DMS114 treated with DMSO at 0.1 percent for 48 hours (cell line): ENCODE results near the gene RBMS3.

Source experiments
- DNase-seq: peaks from one replicate; lab custom pipeline; 2025; ENCODE audit not compliant: unreplicated experiment; lab: John Stamatoyannopoulos, UW

The RBMS3 gene

DNA sequence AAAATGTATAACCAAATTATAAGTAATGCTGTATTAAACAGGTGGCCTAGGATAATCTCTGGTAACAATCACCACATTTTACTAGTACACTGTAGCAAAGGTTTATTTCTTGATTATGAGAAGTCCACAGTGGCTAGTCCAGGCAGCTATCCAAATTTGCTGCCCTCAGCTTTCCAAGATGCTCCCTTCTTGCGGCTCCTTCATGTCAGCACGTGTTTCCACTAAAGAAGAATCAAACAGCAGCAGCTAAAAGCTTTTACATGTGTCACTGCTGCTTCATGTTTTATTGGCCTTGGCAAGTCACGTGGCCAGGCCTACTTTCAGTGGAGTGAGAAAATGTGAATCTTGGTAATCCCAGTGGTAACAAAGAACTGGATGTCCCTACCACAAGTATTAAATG, 5.6 kb upstream of the RBMS3 start:
- DNase-seq = no peak

DNA sequence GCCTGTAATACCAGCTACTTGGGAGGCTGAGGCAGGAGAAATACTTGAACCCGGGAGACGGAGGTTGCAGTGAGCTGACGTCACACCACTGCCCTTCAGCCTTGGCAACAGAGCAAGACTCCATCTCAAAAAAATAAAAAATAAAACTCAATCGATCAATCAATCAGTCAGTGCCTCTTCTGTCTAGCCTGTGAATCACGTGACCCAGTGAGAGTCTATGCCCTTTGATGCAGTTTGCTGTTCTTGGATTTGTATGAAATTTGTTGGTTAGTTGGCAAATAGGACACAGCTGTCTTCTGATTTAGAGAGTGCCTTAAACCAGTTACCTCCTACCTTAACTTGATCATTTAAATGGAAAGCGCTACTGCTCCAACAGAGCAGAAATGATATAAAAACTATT, 3.6 kb upstream of the RBMS3 start:
- DNase-seq = no peak

DNA sequence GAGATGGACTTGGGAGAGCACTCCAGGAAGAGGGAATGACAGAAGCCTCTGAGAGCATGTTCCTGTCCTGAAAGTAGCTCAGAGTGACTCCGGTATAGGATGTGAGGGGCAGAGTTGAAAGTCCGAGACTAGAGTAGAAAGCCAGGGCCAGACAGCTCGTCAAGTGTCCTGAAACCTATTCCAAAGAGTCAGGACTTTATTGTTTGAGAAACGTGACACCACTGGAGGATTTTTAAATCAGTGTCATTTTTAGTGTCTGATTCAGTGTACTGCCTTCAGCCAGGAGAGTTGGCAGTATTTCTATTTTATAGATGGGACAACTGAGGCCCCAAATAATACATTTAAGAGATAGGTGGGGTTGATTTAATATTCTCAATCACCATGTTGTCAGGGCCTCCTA, 1.6 kb upstream of the RBMS3 start:
- DNase-seq = no peak

DNA sequence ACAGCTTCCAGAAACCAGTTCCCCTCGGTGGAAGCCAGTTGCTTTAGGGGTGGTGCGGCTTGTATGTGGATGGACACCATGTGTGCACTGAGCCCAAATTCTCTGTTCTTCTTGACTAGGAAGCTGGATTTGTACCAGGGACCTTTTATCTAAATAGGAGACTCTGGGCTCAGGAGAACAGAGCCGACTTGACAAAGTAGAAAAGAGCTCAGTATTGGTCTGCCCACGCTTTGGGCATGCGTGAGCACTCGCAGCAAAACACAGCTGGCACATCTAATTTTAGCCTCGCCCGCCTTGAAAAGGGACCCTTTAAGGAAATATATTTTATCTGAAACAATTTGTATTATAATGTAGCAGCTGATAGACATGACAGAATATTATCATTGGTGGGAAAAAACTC, 1.1 kb upstream of the RBMS3 start:
- no peak for DNase-seq

DNA sequence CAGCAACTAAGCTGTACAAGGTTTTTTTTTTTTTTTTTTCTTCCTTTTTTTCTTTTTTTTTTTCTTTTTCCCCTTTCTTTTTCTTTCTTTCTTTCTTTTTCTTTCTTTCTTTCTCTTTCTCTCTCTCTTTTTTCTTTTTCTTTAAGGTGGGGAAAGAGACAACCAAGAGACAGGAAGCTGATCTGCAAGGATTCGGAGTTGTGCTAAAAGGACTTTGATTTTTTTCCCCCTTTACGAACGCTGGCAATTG, 148 bp downstream of the RBMS3 start:
- no peak for DNase-seq

DNA sequence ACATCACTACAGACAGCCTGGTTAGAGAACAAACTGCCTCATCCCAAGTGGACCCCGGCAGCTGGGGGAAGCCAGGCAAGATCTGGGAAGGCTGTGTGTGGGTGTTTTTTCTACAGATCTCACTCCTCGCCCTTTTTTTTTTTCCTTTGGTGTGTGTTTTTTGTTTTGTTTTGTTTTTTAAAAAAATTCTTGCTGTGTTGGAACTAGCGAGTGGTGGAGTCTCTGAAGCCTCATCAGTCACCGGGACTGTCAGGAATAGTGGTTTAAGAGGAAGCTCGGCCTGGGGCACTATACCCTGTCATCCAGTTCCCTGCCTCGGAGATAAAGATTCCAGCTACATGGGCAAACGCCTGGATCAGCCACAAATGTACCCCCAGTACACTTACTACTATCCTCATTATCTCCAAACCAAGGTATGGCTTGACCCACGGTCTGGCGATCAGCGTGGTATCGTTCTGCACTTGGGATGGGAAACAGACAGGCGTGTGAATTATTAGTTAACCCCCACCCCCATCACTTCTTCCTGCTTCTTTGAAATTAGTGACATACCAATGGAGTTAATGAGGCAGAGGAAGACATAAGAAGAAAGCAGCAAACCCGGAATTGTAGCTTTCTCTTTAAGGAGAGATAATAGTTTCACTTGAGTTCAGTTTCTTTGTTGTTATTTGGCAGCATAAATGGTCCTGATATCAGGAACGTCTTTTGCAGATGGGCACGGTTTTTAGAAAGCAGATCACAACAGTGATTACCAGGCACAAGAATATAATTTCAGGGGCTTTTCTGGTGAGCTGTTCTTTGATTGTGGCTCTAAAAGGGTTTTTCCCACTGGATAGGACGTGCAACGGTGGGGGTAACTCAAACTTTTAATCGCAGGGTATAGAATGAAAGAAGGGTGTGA, 722 bp downstream of the RBMS3 start:
- no peak for DNase-seq

DNA sequence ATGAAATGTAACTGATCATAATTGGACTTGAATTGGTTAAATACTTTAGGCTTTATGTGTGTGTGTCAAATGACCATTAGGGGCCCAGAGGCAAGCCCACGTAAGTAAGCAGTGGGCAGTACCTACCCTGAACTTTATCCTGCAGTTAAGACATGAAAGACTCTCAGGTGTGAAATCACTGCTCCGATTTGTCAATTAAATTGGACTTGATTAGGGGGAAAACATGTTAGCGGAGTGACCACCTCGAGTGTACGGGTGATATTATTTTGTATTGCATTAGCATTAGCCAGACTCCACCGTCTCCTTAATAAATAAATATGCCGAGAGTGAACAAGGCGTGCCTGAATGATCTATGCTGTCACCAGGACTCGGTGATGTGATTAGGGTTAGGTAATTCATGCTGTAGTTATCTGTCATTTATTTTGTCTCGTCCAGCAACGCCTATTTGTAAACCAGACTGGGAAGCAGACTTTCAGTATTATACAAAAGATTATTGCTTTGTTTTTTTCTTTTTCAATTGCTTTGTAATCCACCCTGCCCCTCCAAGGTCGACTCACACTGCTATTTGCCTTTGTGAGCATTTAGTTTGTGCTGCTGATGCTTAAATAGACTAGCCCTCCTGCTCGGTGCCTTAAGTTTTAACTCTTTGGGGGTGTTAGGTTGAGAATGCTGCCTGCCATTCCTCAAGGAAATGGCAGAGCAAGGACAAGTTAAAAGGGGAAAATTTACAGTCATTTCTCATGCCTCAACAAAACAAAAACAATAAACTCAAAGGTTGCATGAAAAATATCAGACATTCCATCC, 1.8 kb downstream of the RBMS3 start:
- DNase-seq = no peak

DNA sequence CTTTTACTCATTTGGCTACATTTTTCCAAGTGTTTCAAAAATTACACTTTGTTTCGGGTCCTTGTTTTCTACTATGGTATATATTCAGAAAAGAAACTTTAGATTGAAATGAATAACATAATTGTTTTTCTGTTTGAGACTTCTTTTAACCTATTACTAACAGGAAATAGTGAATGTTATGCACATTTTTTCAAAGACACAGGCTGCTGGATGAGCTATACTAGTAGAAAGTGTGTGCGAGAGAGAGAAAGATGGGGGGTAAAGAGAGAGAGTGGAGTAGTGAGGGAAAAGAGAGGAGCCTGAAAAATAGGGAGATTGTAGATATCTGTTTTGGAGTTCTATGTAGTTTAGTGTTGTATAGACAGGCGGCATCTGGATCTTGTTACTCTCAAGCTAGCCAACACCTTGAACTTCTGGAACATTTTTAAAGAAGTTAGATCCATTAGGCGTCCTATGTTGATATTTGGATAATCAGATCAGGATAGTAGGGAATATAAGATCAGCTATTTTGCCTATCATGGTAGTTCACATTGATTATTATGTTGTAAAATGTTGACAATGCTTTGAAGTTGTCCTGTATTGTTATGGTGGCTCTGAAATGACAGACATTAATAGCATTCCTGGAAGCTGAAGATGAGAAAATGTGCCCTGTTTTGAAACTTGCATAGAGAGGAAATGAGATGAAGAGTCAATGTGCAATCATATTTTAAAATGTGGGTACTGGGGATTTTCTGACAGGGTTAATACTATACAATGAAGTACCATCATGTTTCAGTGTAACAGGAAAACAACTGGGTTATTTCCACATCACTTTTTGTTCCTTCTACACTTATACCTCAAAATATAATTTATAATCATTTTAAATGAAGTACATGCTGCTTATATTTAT, 2.6 kb downstream of the RBMS3 start:
- no peak for DNase-seq

DNA sequence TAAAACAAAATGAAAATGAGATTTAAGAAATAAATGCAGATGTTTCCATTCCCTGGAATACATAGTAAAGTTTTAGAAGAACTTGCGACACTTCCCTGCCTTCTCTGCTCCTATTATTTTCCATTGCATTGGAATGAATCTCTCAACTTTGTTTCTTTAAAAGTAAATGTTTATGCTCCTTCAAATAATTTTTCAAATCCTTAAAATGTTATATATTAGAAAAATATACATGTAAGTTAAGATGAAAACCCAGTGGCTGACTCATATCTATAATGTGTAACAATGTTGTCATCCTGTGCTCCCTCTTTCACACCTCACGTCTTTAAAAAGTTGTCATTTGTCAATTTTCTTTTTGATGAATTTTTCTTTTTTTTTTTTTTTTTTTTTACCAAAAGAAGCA, 3.6 kb downstream of the RBMS3 start:
- no peak for DNase-seq

DNA sequence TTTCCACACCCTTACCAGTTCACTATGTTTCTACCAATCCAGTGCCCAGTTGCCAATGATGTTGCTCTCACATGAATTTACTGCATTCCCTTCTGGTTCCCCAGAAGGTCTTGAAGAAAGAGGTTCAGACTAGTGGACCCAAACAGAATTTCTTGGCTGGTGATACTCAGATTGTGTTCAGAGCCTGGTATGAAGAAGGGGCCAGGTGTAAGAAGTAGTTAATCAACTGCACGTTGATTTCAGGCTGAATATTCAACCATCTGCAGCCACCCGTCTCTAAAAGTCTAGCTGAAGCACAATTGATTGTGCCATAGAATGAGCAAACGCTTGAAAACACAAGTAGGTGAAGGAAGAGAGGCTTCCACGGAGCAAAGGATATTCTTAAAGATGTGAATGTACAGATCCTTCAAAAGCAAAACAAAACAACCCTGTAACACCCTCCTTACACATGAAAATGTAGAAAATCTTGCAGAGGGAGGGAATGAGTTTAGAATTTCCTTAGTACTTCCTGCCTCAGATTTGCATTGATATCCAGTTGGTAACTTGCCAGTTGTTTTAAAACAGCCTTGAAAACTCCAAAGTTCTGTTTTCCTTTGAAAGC, 4.7 kb downstream of the RBMS3 start:
- DNase-seq = no peak

DNA sequence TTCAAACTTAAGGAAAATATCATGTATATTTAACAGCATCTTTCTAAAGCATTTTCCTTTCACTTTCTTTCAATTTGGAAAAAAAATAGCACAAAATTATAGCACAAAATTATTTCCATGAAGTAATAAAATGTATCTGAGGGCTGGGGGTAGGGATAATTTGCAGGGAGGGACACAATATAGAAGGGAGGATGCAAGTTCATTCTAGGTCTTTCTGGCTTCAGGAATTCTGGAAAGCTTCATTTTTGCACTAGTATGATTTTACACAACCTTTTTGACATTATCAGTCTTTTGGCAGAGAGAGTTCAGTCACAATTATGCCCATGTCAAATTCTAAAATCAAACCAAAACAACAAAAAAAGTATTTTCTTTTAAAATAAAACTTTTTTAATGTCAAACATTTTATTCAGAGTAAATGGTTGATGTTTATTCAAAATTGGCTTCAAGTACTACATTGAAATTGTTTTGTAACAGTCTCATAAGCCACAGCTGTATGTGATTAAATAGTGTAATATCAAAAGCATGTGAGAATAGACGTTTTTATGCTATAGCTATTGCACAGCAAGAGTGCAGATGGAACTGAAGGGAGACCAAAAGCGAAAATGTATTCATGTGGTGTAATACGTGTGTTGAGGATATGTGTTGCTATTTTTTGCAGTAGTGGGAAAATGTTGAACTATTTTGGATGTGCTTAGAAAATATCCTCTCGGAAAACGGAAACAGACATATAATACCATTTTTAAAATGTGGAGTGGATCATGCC, 5.8 kb downstream of the RBMS3 start:
- DNase-seq = no peak

DNA sequence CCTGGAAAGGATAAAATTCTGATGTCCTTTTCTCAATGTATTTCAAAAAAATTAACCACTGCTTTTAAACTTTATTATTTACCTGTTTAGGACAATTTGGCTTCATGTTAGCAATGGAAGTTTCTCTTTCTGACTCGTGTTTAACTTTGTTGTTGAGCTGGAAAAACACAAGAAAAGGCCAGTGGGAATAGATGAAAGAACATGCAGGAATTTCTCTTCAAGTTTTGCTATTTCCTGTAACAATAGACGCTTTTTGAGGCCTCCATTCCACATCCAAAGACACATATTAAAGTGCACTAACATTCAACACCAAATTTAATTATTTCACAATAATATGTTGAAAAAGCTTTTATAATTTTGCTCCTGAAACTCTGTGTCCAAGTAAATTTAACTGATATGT, 9.7 kb downstream of the RBMS3 start:
- no peak for DNase-seq

DNA sequence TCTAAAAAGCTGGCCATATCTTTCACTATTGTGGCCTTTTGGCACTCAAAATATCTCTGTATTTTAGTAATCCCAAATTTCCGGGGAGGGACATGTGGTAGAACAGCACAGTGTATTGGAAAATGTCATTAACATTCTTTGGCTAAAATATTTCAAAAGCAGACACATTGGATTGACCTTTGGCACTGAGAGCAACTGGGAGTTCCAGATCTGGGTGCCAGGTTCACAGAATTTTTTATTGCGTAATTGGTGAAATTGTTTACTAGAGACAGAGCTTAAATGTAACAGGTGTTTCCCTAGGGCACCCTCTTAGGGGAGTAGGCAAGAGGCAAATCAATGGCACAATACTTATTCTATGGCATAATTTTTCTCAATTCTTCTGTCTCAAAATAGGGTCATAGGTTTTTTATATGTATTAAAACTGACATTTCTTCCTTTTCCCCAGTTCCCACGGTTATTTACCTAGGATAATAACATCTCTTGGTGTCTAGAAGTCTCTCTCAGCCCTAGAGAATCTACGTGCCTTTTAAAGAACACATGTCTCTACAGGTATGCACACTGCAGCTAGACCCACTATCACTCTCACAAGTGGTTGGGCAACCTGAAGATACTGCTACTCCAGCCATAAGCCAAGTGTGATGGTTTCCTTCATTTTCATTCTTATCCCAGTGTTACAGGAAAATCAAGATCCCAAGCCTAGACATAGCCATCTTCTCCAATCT, 10.6 kb downstream of the RBMS3 start:
- no peak for DNase-seq

DNA sequence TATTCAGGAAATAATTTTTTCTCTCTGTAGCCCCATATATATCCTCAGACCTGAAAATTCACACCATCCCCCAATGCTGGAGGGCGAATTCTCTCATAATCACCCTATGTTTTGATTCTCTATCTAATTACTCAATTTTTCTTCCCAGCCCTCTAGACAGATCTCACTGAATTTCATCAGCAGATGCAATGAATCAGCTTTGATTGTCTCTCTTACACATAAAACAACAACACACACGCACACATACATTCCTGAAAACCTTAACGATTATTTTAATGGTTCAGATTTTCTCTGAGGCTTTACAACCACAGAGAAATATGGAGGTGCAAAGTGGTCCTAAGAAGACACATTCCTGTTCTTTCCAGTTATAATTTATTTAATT, 11.1 kb downstream of the RBMS3 start:
- DNase-seq = no peak

DNA sequence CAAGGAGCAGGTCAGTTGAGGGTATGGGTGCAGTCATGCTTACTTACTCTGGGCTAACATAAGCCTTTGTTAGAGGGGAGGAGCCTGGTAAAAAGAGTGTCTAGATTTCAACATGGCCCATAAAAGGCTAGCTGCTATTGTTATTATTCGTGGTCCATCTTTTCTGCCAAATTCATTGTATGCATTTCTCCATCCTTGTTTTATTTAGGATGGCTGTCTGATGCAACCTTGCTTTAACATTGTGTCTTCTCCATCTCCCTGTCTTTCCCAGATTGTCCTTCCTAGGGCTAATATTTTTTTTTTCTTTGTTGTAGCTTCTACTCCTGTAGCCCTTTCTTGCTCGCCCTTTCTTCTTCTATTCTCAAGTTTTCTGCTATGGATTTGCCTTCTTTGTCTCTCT, 12.6 kb downstream of the RBMS3 start:
- no peak for DNase-seq

DNA sequence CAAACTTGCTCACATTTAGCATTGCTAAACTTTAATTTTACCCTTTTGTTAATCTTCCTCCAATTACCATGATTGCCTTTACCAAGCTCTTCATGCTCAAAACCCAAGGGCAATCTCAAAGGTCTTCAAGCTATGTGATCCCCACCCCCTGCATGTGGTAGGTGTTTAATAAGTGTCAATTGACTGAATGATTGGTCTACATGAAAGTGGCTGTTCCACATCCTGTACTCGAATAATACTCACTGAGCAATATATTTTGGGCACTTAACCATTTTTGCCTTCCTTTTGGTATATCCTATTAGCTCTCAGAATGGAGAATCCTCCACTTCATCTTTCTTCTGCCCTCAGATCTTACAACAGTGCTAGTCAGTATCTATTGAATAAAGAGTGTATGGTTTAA, 17.1 kb downstream of the RBMS3 start:
- no peak for DNase-seq

DNA sequence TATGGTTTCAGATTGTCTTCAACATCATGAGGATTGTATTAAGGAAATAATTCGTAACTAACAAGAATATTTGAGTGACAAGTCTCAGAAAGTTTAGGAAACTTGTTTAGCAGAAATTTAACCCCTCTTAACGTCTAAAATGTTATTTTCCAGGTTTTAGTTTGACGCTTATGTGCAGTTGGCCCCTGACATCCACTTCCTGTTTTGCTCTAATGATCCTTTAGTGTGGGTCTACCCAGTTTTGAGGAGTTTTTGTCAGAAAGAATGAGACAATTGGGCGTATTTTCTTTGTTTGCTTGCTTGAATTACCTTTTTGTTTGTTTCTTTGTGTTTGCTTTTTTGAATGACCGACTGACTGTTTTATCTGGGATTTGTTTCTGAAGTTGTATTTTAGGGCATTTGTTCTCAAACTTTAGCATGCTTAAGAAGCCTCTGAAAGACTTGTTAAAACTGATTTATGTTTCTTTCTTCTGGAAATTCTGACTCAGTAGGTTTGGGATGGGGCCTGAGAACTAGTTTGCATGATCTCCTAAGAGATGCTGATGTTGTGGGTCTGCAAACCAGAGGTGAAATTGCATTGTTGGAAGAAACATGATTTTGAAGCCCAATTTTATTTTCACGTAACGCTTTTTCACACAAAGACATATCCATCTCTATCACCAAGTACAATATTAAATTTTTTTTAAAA, 20.6 kb downstream of the RBMS3 start:
- DNase-seq = no peak

DNA sequence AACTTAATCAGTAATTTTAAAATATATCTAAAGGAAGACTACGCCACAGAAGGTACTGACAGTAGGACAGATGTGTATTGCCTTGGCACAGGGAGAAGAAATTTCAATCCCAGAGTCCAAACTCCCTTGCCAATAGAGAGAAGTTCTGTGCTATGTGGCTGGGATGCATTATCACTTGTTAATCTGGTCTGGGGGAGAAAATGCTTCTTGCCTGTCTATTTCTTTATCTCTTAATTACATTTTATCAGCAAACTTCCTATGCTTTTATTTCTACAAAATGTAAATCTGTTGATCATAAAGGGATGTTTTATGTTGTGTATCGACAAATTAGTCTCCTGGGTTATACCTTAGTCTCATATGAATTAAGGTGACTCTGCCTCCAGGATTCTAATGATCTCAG, 21.7 kb downstream of the RBMS3 start:
- DNase-seq = no peak

DNA sequence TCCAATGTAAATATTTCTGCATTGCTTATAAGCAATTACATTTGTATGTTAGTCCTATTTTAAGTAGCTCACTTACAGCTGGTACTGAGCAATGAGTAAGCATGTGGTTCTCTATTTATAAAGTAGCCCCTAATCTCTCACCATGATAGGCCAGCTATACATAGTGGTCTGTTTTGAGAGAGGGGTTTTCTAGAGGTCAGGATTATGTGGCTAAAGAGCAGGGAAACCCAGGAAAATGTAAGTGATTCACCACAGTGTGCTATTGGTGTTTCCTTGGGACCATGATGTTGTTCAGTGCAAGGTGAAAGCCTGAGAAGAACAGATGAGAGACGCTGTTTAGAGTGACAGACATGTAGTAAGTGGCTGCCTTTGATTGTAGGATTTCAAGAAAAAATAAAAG, 26.4 kb downstream of the RBMS3 start:
- DNase-seq = no peak
